Measurements from ENCODE around the gene CELA2A. TPM values are rescaled to one million over a fixed set of nuclear protein-coding genes. Genes with fewer than 3 reads are reported as not detected.

Gene CELA2A
- polyA plus RNA-seq, 1 donor (not counting 4 experiments of a cell fraction or from before 2014, with no cell fraction given): not detected

DNA sequence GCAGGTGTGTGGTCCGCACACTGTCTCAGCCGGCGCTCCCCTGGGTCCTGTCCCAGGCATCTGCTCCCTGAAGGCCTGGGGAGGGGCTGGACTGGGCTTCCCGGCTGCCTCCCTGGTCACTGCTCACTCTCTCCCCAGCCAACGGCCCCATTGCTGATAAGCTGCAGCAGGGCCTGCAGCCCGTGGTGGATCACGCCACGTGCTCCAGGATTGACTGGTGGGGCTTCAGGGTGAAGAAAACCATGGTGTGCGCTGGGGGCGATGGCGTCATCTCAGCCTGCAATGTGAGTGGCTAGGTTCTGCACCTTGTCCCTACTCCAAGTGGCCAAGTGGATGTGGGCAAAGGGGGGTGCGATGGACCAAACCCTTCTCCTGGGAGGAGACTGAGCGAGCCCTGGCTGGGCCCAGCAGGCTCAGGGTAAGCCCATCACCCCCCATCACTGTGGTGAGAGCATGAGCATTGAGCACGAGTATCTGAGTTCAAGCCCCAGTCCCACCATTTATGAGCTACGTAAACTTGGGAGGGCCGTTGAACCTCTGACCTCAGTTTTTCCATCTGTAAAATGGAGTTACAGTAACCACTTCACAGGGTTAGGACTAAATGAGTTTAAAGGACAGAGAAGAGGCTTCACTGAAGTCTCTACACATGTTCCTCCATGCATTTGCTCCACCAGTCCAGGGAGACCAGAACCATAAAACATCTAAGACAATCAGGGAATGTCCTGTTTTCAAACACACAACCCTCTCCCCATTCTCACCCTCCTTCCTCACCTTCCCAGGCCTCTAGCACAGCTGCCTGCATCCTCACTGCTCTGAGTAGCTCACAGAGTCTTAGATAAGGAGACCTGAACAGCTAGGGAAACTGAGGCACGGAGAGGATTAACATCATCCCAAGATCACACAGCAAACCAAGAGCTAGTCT lies 11.8 kb upstream of the CELA2A start:
- no peaks in the 10 kb centered on the region for H3K9me3 ChIP-seq (ENCODE audit: control insufficient read depth, low read depth, low read length)
- no peaks in the 10 kb centered on the region for H3K4me1 ChIP-seq (ENCODE audit: control insufficient read depth, extremely low read depth, insufficient read depth, low read length)
- no peaks in the 10 kb centered on the region for H3K79me2 ChIP-seq (ENCODE audit: control insufficient read depth, insufficient read depth, low read length)
- FAIRE-seq (no peak), DNase-seq (ENCODE audit: low read depth, low spot score) (no peak)
- no peak overlapping the region for H3K27ac ChIP-seq (ENCODE audit: control insufficient read depth, insufficient read depth, low read length)
- peaks cover 2% of the 10 kb centered on the region for H3K9me1 ChIP-seq (ENCODE audit: control insufficient read depth, extremely low read depth, insufficient read depth, low read length)
- peaks cover 5% of the 10 kb centered on the region for H3K27me3 ChIP-seq (ENCODE audit: control insufficient read depth, extremely low read depth, insufficient read depth, low read length)
- no peak overlapping the region for H3K9ac ChIP-seq (ENCODE audit: control insufficient read depth, extremely low read depth, insufficient read depth, low read length)
- H3K4me3 ChIP-seq (ENCODE audit: control insufficient read depth in 2 of 3, extremely low read depth in 1 of 3, insufficient read depth in 2 of 3, low read depth in 1 of 3, low read length in 3 of 3): no peak overlapping the region
- no peak for TF ChIP-seq EZH2 (IDR thresholded peaks at IDR 0.05; ENCODE audit: low read length)
- TF ChIP-seq, protein P1, sequence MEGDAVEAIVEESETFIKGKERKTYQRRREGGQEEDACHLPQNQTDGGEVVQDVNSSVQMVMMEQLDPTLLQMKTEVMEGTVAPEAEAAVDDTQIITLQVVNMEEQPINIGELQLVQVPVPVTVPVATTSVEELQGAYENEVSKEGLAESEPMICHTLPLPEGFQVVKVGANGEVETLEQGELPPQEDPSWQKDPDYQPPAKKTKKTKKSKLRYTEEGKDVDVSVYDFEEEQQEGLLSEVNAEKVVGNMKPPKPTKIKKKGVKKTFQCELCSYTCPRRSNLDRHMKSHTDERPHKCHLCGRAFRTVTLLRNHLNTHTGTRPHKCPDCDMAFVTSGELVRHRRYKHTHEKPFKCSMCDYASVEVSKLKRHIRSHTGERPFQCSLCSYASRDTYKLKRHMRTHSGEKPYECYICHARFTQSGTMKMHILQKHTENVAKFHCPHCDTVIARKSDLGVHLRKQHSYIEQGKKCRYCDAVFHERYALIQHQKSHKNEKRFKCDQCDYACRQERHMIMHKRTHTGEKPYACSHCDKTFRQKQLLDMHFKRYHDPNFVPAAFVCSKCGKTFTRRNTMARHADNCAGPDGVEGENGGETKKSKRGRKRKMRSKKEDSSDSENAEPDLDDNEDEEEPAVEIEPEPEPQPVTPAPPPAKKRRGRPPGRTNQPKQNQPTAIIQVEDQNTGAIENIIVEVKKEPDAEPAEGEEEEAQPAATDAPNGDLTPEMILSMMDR (optimal IDR thresholded peaks at IDR 0.05 in 1 of 3, IDR thresholded peaks at IDR 0.05 in 1 of 3, conservative IDR thresholded peaks at IDR 0.05 in 1 of 3; ENCODE audit: extremely low read depth in 1 of 3, insufficient read depth in 2 of 3, low read length in 3 of 3): no peak
- no peak overlapping the region for H2AFZ ChIP-seq (ENCODE audit: control insufficient read depth, low read length)
- no peaks in the 10 kb centered on the region for H3K36me3 ChIP-seq (ENCODE audit: control insufficient read depth in 2 of 2, extremely low read depth in 1 of 2, insufficient read depth in 2 of 2, low read length in 2 of 2)
- dilution Hi-C loops (cut with MboI; ENCODE audit: extremely low pct_ligation_motif_present, low sequenced_read_pairs): no loop called here
- H4K20me1 ChIP-seq (ENCODE audit: control insufficient read depth, extremely low read depth, insufficient read depth, low read length): no peaks in the 10 kb centered on the region
- no peak overlapping the region for H3K4me2 ChIP-seq (ENCODE audit: control insufficient read depth, extremely low read depth, insufficient read depth, low read depth, low read length)

DNA sequence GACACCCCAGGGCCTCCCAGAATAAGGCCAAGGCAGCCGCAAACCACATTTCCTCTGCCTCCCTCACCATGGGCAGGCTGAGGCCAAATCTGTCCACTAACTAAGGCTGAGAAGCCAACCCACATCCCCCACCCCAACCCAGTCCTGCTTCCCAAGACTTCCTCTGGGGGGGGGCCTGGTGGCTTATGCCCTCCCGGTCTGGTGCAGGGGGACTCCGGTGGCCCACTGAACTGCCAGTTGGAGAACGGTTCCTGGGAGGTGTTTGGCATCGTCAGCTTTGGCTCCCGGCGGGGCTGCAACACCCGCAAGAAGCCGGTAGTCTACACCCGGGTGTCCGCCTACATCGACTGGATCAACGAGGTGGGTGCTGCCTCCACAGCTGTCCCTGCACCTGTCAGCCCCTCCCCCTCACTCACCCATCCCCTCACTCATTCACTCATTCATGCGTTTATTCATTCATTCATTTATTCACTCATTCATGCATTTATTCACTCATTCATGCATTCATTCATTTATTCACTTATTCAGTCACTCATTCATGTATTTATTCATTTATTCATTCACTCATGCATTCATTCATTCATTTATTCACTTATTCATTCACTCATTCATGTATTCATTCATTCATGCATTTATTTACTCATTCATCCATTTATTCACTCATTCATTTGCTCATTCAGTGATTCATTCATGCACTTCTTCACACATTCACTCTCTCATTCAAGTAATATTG lies 11.0 kb upstream of the CELA2A start:
- Histone ChIP-seq H3K79me2 (ENCODE audit: control insufficient read depth, insufficient read depth, low read length) (no peaks in the 10 kb centered on the region), H3K27ac (ENCODE audit: control insufficient read depth, insufficient read depth, low read length) (no peak overlapping the region), H3K9ac (ENCODE audit: control insufficient read depth, extremely low read depth, insufficient read depth, low read length) (no peak overlapping the region), H2AFZ (ENCODE audit: control insufficient read depth, low read length) (no peak overlapping the region), H3K4me3 (ENCODE audit: control insufficient read depth in 2 of 3, extremely low read depth in 1 of 3, insufficient read depth in 2 of 3, low read depth in 1 of 3, low read length in 3 of 3) (no peak overlapping the region), H3K9me1 (ENCODE audit: control insufficient read depth, extremely low read depth, insufficient read depth, low read length) (peaks cover 2% of the 10 kb centered on the region), H3K27me3 (ENCODE audit: control insufficient read depth, extremely low read depth, insufficient read depth, low read length) (peaks cover 5% of the 10 kb centered on the region), H4K20me1 (ENCODE audit: control insufficient read depth, extremely low read depth, insufficient read depth, low read length) (no peaks in the 10 kb centered on the region), H3K4me2 (ENCODE audit: control insufficient read depth, extremely low read depth, insufficient read depth, low read depth, low read length) (no peak overlapping the region), H3K4me1 (ENCODE audit: control insufficient read depth, extremely low read depth, insufficient read depth, low read length) (no peaks in the 10 kb centered on the region), H3K36me3 (ENCODE audit: control insufficient read depth in 2 of 2, extremely low read depth in 1 of 2, insufficient read depth in 2 of 2, low read length in 2 of 2) (no peaks in the 10 kb centered on the region), H3K9me3 (ENCODE audit: control insufficient read depth, low read depth, low read length) (no peaks in the 10 kb centered on the region)
- dilution Hi-C loops (cut with MboI; ENCODE audit: extremely low pct_ligation_motif_present, low sequenced_read_pairs): no loop called here
- FAIRE-seq (no peak), DNase-seq (ENCODE audit: low read depth, low spot score) (no peak)
- TF ChIP-seq, protein P1 (optimal IDR thresholded peaks at IDR 0.05 in 1 of 3, IDR thresholded peaks at IDR 0.05 in 1 of 3, conservative IDR thresholded peaks at IDR 0.05 in 1 of 3; ENCODE audit: extremely low read depth in 1 of 3, insufficient read depth in 2 of 3, low read length in 3 of 3): no peak
- no peak for TF ChIP-seq EZH2 (IDR thresholded peaks at IDR 0.05; ENCODE audit: low read length)

All from keratinocyte (primary cell).